GM23338 (cell line): Measurements from ENCODE around the gene BICRA. TPM values are rescaled to one million over a fixed set of nuclear protein-coding genes. Genes with fewer than 3 reads are reported as not detected.

Experiments used
- ATAC-seq: fragments of 200-7000 bp; cut with Tn5 transposase; 3 replicates; pipeline ENCODE4 v1.9.1; 2020
- DNase-seq: peaks from one replicate; pipeline ENCODE4 v3.0.0-alpha.2; 2015; ENCODE audit warnings: low spot score
- H2AFZ ChIP-seq: fragments of 200-600 bp; sonication (generic); 2 replicates; pipeline ENCODE4 v1.8.0; 2016; ENCODE audit warnings: antibody characterized with exemption, mild to moderate bottlenecking, moderate library complexity
- H3F3A ChIP-seq: fragments of 200-600 bp; sonication (generic); replicated peaks from 2 replicates; pipeline ENCODE4 v1.8.0; 2017; ENCODE audit warnings: antibody characterized with exemption, mixed run types, low read depth
- H3K27ac ChIP-seq: fragments of 200-600 bp; sonication (generic); 2 replicates; pipeline ENCODE4 v1.6.1; 2016; ENCODE audit warnings: low read depth
- H3K27me3 ChIP-seq: fragments of 200-600 bp; sonication (generic); 2 replicates; pipeline ENCODE4 v1.8.0; 2016; ENCODE audit warnings: mild to moderate bottlenecking, mixed run types, moderate library complexity; ENCODE audit not compliant: insufficient read depth
- H3K36me3 ChIP-seq: fragments of 200-600 bp; sonication (generic); 2 replicates; pipeline ENCODE4 v1.8.0; 2016; ENCODE audit warnings: mild to moderate bottlenecking; ENCODE audit not compliant: insufficient read depth
- H3K4me1 ChIP-seq: fragments of 200-600 bp; sonication (generic); 2 replicates; pipeline ENCODE4 v1.8.0; 2016; ENCODE audit warnings: mild to moderate bottlenecking, moderate library complexity; ENCODE audit not compliant: insufficient read depth
- H3K4me2 ChIP-seq: fragments of 200-600 bp; sonication (generic); 2 replicates; pipeline ENCODE4 v1.7.1; 2017; ENCODE audit warnings: mixed run types
- H3K4me3 ChIP-seq: fragments of 200-600 bp; sonication (generic); 2 replicates; pipeline ENCODE4 v1.6.1; 2016; ENCODE audit warnings: mixed run types
- H3K79me2 ChIP-seq: fragments of 200-600 bp; sonication (generic); replicated peaks from 2 replicates; pipeline ENCODE4 v1.8.0; 2017; ENCODE audit warnings: mild to moderate bottlenecking; ENCODE audit not compliant: insufficient read depth
- H3K9me2 ChIP-seq: fragments of 200-600 bp; sonication (generic); 2 replicates; pipeline ENCODE4 v1.8.0; 2017; ENCODE audit not compliant: insufficient read depth
- H4K20me1 ChIP-seq: fragments of 200-600 bp; sonication (generic); replicated peaks from 2 replicates; pipeline ENCODE4 v1.8.0; 2017; ENCODE audit warnings: mild to moderate bottlenecking; ENCODE audit not compliant: insufficient read depth
- H3K27ac Mint-ChIP-seq: 2 replicates; pipeline ENCODE4 v1.8.0; 2020; ENCODE audit warnings: inconsistent platforms, mild to moderate bottlenecking, moderate library complexity, mixed read lengths
- H3K27me3 Mint-ChIP-seq: 3 replicates; pipeline ENCODE4 v1.8.0; 2022; ENCODE audit warnings: low read depth, mild to moderate bottlenecking, moderate library complexity, mixed read lengths, inconsistent platforms; ENCODE audit not compliant: insufficient read depth, poor library complexity
- H3K36me3 Mint-ChIP-seq: 3 replicates; pipeline ENCODE4 v1.8.0; 2021; ENCODE audit warnings: low read depth, mild to moderate bottlenecking, inconsistent platforms, moderate library complexity, mixed read lengths
- H3K4me1 Mint-ChIP-seq: 3 replicates; pipeline ENCODE4 v1.8.0; 2020; ENCODE audit warnings: mild to moderate bottlenecking, inconsistent platforms, mixed read lengths
- H3K4me3 Mint-ChIP-seq: 3 replicates; pipeline ENCODE4 v1.8.0; 2021; ENCODE audit warnings: moderate library complexity, mild to moderate bottlenecking, inconsistent platforms, mixed read lengths
- H3K9me3 Mint-ChIP-seq: 3 replicates; pipeline ENCODE4 v1.8.0; 2020; ENCODE audit warnings: moderate library complexity, mild to moderate bottlenecking, inconsistent platforms, mixed read lengths
- CREB1 ChIP-seq: fragments of 250-450 bp; sonication (Bioruptor Pico); IDR thresholded peaks from 2 replicates; pipeline ENCODE4 v1.5.0; 2020; ENCODE audit warnings: low read depth, mild to moderate bottlenecking, moderate library complexity
- EZH2 ChIP-seq: fragments of 200-600 bp; sonication (generic); IDR thresholded peaks from one replicate; pipeline ENCODE4 v1.8.0; 2017; ENCODE audit warnings: antibody characterized with exemption, mild to moderate bottlenecking, low read depth; ENCODE audit not compliant: unreplicated experiment
- EZH2phosphoT487 ChIP-seq: fragments of 200-600 bp; sonication (generic); IDR thresholded peaks from one replicate; pipeline ENCODE4 v1.8.1; 2018; ENCODE audit warnings: antibody characterized with exemption; ENCODE audit not compliant: unreplicated experiment
- JUNB ChIP-seq: IDR thresholded peaks from one replicate; pipeline ENCODE4 v1.6.1; 2016; ENCODE audit warnings: antibody characterized with exemption; ENCODE audit not compliant: unreplicated experiment
- NANOG ChIP-seq: IDR thresholded peaks from 2 replicates; pipeline ENCODE4 v1.6.1; 2016; ENCODE audit warnings: antibody characterized with exemption, borderline replicate concordance
- POLR2AphosphoS5 ChIP-seq: IDR thresholded peaks from 2 replicates; pipeline ENCODE4 v1.6.1; 2016; ENCODE audit warnings: antibody characterized with exemption, low read depth
- REST ChIP-seq: IDR thresholded peaks from one replicate; pipeline ENCODE4 v1.6.1; 2018; ENCODE audit warnings: antibody characterized with exemption; ENCODE audit not compliant: unreplicated experiment
- STAT1 ChIP-seq: IDR thresholded peaks from one replicate; pipeline ENCODE4 v1.6.1; 2016; ENCODE audit warnings: antibody characterized with exemption; ENCODE audit not compliant: unreplicated experiment
- ZNF114 ChIP-seq: fragments of 250-450 bp; sonication (Bioruptor Pico); IDR thresholded peaks from 2 replicates; pipeline ENCODE4 v1.5.0; 2020; ENCODE audit warnings: mild to moderate bottlenecking, moderate library complexity
- ZNF331 ChIP-seq: fragments of 250-450 bp; sonication (Bioruptor Pico); IDR thresholded peaks from 2 replicates; pipeline ENCODE4 v1.5.0; 2020; ENCODE audit warnings: low read depth, mild to moderate bottlenecking, moderate library complexity
- ZNF462 ChIP-seq: fragments of 250-450 bp; sonication (Bioruptor Pico); IDR thresholded peaks from 2 replicates; pipeline ENCODE4 v1.5.0; 2020; ENCODE audit warnings: mild to moderate bottlenecking, moderate library complexity
- polyA plus RNA-seq: library from polyadenylated mRNA; unstranded; fragments of >200 nt; fragmentation: Nextera tagmentation; extraction: Ambion mirVana; gene quantifications from 2 replicates; pipeline ENCODE4 v1.2.1, GENCODE V29; 2016
- total RNA-seq: library from RNA; depleted of rRNA; stranded (reverse); fragments of >200 nt; shearing (Covaris generic); gene quantifications from 2 replicates; pipeline ENCODE4 v1.2.3, GENCODE V29; 2014
- TF ChIP-seq, protein P1 (sequence below), 2 experiments: fragments of 200-600 bp in 1 of 2; sonication (generic) in 1 of 2; conservative IDR thresholded peaks; 2 replicates each; pipeline versions ENCODE4 v1.5.1 to v1.6.1; 2016 to 2017; ENCODE audit warnings: antibody characterized with exemption in 2 of 2, low read depth in 2 of 2, mild to moderate bottlenecking in 2 of 2, moderate library complexity in 1 of 2
- TF ChIP-seq, protein P2 (sequence below): IDR thresholded peaks from 2 replicates; pipeline ENCODE4 v1.6.1; 2016; ENCODE audit warnings: antibody characterized with exemption

The BICRA gene
- total and polyA plus RNA-seq, 2 experiments from 2014 or later, result 7.0 to 37.7 TPM

DNA sequence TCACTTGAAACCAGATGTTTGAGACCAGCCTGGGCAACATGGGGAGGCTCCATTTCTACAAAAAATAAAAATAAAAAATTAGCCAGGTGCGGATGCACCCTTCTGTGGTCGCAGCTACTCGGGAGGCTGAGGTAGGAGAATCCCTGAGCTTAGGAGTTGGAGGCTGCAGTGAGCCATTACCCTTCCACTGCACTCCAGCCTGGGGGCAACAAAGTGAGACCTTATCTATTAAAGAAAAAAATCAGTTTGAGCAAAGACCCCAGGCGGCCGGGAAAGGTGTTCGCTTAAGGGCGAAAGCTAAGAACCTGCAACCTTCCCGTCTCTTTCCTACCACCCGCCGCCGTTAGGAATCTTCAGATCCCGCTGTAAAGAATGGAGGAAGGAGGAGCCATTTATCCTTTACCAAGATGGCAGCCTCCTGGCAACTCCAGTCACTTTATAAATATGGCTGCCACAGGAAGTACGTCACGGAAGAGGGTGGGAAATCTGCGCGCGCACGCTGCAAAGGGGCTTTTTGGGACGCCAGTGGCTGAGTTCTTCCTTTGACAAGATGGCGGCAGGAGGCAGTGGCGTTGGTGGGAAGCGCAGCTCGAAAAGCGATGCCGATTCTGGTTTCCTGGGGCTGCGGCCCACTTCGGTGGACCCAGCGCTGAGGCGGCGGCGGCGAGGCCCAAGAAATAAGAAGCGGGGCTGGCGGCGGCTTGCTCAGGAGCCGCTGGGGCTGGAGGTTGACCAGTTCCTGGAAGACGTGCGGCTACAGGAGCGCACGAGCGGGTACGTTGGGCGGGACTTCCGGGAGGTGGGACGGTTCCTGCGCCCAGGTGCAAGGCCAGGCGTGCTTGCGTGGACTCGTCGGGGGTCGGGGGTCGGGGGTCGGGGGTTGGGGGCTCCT, 136.3 kb downstream of the BICRA start, which contains the start of gene NOP53:
NOP53 (plus strand) TSS at position 537 of the 892 bp plus-strand sequence; CDS start at position 551, 14 bp downstream.
- Mint-ChIP-seq H3K4me3 (peak within 1 kb of the TSS; percentile 99), H3K9me3 (no peaks in the 10 kb centered on the region), H3K4me1 (peaks cover 10% of the 10 kb centered on the region), H3K27me3 (peaks cover 18% of the 10 kb centered on the region), H3K36me3 (peaks cover 33% of the 10 kb centered on the region), H3K27ac (peak within 1 kb of the TSS; percentile 100)
- H3K79me2 ChIP-seq, result peaks cover 35% of the 10 kb centered on the region
- H3K36me3 ChIP-seq, result peaks cover 22% of the 10 kb centered on the region
- H2AFZ ChIP-seq, result no peak within 1 kb of the TSS
- peak within 1 kb of the TSS; percentile 92 for H3K27ac ChIP-seq
- ATAC-seq, result peak; percentile 76
- H3F3A ChIP-seq, result peaks cover 30% of the 10 kb centered on the region
- H3K9me2 ChIP-seq, result peaks cover 5% of the 10 kb centered on the region; the same call in 1 of the 2 replicates
- TF ChIP-seq STAT1 (no peak), POLR2AphosphoS5 (peak; percentile 88), ZNF331 (CRISPR knock-in tag) (peak; percentile 45; the same call in 1 of the 2 replicates), JUNB (no peak), ZNF462 (no peak), REST (no peak), CREB1 (CRISPR knock-in tag) (peak; percentile 94), EZH2phosphoT487 (no peak), ZNF114 (CRISPR knock-in tag) (peak; percentile 94; the same call in 1 of the 2 replicates), EZH2 (no peak), NANOG (no peak)
- TF ChIP-seq, protein P1, sequence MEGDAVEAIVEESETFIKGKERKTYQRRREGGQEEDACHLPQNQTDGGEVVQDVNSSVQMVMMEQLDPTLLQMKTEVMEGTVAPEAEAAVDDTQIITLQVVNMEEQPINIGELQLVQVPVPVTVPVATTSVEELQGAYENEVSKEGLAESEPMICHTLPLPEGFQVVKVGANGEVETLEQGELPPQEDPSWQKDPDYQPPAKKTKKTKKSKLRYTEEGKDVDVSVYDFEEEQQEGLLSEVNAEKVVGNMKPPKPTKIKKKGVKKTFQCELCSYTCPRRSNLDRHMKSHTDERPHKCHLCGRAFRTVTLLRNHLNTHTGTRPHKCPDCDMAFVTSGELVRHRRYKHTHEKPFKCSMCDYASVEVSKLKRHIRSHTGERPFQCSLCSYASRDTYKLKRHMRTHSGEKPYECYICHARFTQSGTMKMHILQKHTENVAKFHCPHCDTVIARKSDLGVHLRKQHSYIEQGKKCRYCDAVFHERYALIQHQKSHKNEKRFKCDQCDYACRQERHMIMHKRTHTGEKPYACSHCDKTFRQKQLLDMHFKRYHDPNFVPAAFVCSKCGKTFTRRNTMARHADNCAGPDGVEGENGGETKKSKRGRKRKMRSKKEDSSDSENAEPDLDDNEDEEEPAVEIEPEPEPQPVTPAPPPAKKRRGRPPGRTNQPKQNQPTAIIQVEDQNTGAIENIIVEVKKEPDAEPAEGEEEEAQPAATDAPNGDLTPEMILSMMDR (conservative IDR thresholded peaks at IDR 0.05; ENCODE audit: low read depth in 2 of 2), result no peak
- TF ChIP-seq, protein P2, sequence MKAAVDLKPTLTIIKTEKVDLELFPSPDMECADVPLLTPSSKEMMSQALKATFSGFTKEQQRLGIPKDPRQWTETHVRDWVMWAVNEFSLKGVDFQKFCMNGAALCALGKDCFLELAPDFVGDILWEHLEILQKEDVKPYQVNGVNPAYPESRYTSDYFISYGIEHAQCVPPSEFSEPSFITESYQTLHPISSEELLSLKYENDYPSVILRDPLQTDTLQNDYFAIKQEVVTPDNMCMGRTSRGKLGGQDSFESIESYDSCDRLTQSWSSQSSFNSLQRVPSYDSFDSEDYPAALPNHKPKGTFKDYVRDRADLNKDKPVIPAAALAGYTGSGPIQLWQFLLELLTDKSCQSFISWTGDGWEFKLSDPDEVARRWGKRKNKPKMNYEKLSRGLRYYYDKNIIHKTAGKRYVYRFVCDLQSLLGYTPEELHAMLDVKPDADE, result peak; percentile 95
- H3K4me3 ChIP-seq, result peak within 1 kb of the TSS; percentile 85
- H4K20me1 ChIP-seq, result peaks cover 15% of the 10 kb centered on the region
- H3K4me2 ChIP-seq, result peak within 1 kb of the TSS; percentile 71
- DNase-seq, result peak; percentile 99
- no peaks in the 10 kb centered on the region for H3K27me3 ChIP-seq
- peaks cover 13% of the 10 kb centered on the region for H3K4me1 ChIP-seq
